GM20431 (cell line): ENCODE data around the gene ASTN1.

Experiments
- in situ Hi-C: fragments of 300-500 bp; cut with MseI, MboI; formaldehyde crosslinking; loops from one replicate; pipeline ENCODE4 v1.15.0; 2020; ENCODE audit warnings: low sequenced_read_pairs; ENCODE audit not compliant: unreplicated experiment

Gene ASTN1

GRCh38 chr1:176896216-176896615 lies 268.3 kb downstream of the ASTN1 start:
- in situ Hi-C loops, result loop anchor here (25.0 kb wide), 2 partner anchors 291 to 1041 kb away; no protein-coding TSS in a partner anchor

- in situ Hi-C loops, result loop anchor here (25.0 kb wide), 2 partner anchors 293 to 1043 kb away; no protein-coding TSS in a partner anchor
These were observed 270.1 kb downstream of the ASTN1 start for GRCh38 chr1:176894450-176894849.

GRCh38 chr1:176893625-176894352 lies 270.7 kb downstream of the ASTN1 start:
- in situ Hi-C loops, result loop anchor here (25.0 kb wide), 2 partner anchors 294 to 1044 kb away; no protein-coding TSS in a partner anchor

GRCh38 chr1:176888471-176889032 lies 276.0 kb downstream of the ASTN1 start:
- in situ Hi-C loops, result loop anchor here (25.0 kb wide), 2 partner anchors 299 to 1049 kb away; no protein-coding TSS in a partner anchor

GRCh38 chr1:176885751-176886150 lies 278.8 kb downstream of the ASTN1 start:
- in situ Hi-C loops, result loop anchor here (25.0 kb wide), 2 partner anchors 302 to 1052 kb away; no protein-coding TSS in a partner anchor

GRCh38 chr1:176885341-176885740 lies 279.2 kb downstream of the ASTN1 start:
- in situ Hi-C loops, result loop anchor here (25.0 kb wide), 2 partner anchors 302 to 1052 kb away; no protein-coding TSS in a partner anchor

- in situ Hi-C loops, result loop anchor here (25.0 kb wide), 2 partner anchors 302 to 1052 kb away; no protein-coding TSS in a partner anchor
These were observed 279.6 kb downstream of the ASTN1 start for GRCh38 chr1:176884911-176885310.

- in situ Hi-C loops, result loop anchor here (25.0 kb wide), 2 partner anchors 303 to 1053 kb away; no protein-coding TSS in a partner anchor
These were observed 280.2 kb downstream of the ASTN1 start for GRCh38 chr1:176884286-176884685.

- in situ Hi-C loops, result loop anchor here (25.0 kb wide), 2 partner anchors 306 to 1056 kb away; no protein-coding TSS in a partner anchor
These were observed 283.4 kb downstream of the ASTN1 start for GRCh38 chr1:176880955-176881595.

GRCh38 chr1:176879784-176880620 lies 284.5 kb downstream of the ASTN1 start:
- in situ Hi-C loops, result loop anchor here (10.0 to 25.0 kb wide), 3 partner anchors 307 to 1057 kb away; no protein-coding TSS in a partner anchor

GRCh38 chr1:176878750-176879536 lies 285.6 kb downstream of the ASTN1 start:
- in situ Hi-C loops, result loop anchor here (10.0 to 25.0 kb wide), 3 partner anchors 308 to 1058 kb away; no protein-coding TSS in a partner anchor

- in situ Hi-C loops, result loop anchor here (10.0 to 25.0 kb wide), 3 partner anchors 310 to 1060 kb away; no protein-coding TSS in a partner anchor
These were observed 287.0 kb downstream of the ASTN1 start for GRCh38 chr1:176877557-176877956.

- in situ Hi-C loops, result loop anchor here (10.0 to 25.0 kb wide), 3 partner anchors 310 to 1060 kb away; no protein-coding TSS in a partner anchor
These were observed 287.5 kb downstream of the ASTN1 start for GRCh38 chr1:176876966-176877515.

- in situ Hi-C loops, result no loop called here
These were observed 294.9 kb downstream of the ASTN1 start for GRCh38 chr1:176869577-176869976.

- in situ Hi-C loops, result no loop called here
These were observed 298.3 kb downstream of the ASTN1 start for GRCh38 chr1:176866011-176866714.

GRCh38 chr1:176864211-176864610 lies 300.3 kb downstream of the ASTN1 start:
- in situ Hi-C loops, result no loop called here

- in situ Hi-C loops, result no loop called here
These were observed 300.9 kb downstream of the ASTN1 start for GRCh38 chr1:176863613-176864012.
